ENCODE measurements around the gene WWOX. TPM values are rescaled to one million over a fixed set of nuclear protein-coding genes. Genes with fewer than 3 reads are reported as not detected.

Gene WWOX
- total RNA-seq, 1 donor from 2014 or later: 17.8 TPM

DNA sequence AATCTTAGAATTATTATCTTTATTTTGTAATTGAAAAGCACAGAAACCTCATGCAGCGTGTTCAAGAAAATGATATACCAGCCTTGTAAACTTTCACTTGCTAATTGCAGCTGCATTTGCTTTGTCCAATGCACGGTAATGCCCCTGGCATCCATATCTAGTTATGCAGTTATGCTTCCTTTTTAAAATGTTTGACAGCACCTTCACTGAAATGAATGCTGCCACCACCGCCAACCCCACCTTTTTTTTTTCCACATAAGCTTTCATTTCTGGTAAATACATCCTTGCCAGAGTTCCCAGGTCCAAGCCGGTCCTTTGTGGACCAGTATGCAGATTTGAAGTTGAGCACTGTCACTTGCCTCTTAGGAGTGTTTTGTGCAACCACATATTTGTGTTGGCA, 338.8 kb downstream of the WWOX start:
- DNase-seq (ENCODE audit: low spot score): no peak
- intact Hi-C loops (cut with micrococcal nuclease): no loop called here
- H3K9me3 Mint-ChIP-seq: no peaks in the 10 kb centered on the region
- no peaks in the 10 kb centered on the region for H3K36me3 Mint-ChIP-seq (ENCODE audit: low read depth)
- H3K4me3 Mint-ChIP-seq: no peak overlapping the region
- no peaks in the 10 kb centered on the region for H3K27me3 Mint-ChIP-seq (ENCODE audit: insufficient read depth)
- H3K4me1 Mint-ChIP-seq (ENCODE audit: low read depth): no peaks in the 10 kb centered on the region
- no peak overlapping the region for H3K27ac Mint-ChIP-seq

DNA sequence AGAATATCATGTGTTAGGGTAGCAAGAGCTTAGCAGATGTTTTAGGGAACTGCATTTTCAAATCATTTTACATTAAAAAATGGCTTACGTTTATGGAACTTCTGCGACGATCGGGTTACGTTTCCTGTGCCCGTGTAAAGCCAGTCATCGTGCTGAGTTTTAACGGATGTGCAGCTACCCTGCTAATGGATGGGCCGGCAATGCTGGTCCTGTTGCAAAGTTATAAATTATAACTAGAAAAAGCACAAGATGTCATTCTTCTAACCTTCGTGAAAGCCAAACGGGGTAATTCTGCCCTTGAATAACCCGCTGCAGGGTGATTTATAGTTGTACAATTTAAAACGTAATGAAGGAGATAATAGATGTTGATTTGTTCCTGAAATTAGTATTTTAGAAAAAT, 339.2 kb downstream of the WWOX start:
- Mint-ChIP-seq H3K4me3 (no peak overlapping the region), H3K27me3 (ENCODE audit: insufficient read depth) (no peaks in the 10 kb centered on the region), H3K27ac (no peak overlapping the region), H3K36me3 (ENCODE audit: low read depth) (no peaks in the 10 kb centered on the region), H3K4me1 (ENCODE audit: low read depth) (no peaks in the 10 kb centered on the region), H3K9me3 (no peaks in the 10 kb centered on the region)
- intact Hi-C loops (cut with micrococcal nuclease): no loop called here
- no peak for DNase-seq (ENCODE audit: low spot score)

DNA sequence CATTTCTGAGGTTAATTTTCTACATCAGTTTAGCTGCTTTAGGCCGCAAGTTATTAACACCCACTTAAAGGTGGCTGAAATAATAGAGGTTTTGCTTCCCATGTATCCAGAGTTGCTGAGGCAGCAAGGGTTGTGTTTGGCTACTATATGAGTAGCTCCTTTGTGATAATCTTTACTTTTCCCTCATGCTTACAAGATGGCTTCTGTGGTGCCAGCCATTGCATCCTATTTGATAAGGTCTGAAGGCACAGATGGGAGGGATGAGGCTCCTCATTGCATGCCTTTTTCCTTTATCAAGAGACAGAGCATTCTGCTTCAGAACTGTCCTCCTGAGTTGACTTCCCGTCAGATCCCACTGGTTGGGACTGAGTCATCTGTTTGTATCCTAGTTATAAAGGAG, 340.2 kb downstream of the WWOX start:
- Mint-ChIP-seq H3K9me3 (no peaks in the 10 kb centered on the region), H3K27me3 (ENCODE audit: insufficient read depth) (no peaks in the 10 kb centered on the region), H3K27ac (no peak overlapping the region), H3K4me3 (no peak overlapping the region), H3K4me1 (ENCODE audit: low read depth) (no peaks in the 10 kb centered on the region), H3K36me3 (ENCODE audit: low read depth) (no peaks in the 10 kb centered on the region)
- DNase-seq (ENCODE audit: low spot score): no peak
- intact Hi-C loops (cut with micrococcal nuclease): no loop called here

DNA sequence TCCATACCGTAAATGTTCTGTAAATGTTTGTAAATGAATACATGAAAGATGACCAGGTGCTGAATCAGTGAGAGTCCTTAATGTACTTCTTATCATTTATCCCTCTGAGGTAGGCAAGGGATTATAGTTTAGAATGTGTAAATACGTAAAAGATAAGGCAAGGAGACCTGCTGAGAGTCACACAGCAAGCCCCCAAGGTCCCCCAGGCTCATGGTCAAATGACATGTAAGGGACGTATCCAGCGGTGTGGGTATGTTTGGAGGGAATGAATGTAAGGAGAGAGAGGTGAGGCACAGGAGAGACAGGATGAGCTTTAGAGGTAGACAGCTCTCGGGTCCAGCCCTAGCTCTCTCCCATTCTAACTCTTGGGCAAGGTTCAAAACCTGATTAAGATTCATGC, 341.8 kb downstream of the WWOX start:
- Mint-ChIP-seq H3K4me1 (ENCODE audit: low read depth) (no peaks in the 10 kb centered on the region), H3K9me3 (no peaks in the 10 kb centered on the region), H3K36me3 (ENCODE audit: low read depth) (no peaks in the 10 kb centered on the region), H3K27me3 (ENCODE audit: insufficient read depth) (no peaks in the 10 kb centered on the region), H3K27ac (no peak overlapping the region), H3K4me3 (no peak overlapping the region)
- no peak for DNase-seq (ENCODE audit: low spot score)
- intact Hi-C loops (cut with micrococcal nuclease): no loop called here

DNA sequence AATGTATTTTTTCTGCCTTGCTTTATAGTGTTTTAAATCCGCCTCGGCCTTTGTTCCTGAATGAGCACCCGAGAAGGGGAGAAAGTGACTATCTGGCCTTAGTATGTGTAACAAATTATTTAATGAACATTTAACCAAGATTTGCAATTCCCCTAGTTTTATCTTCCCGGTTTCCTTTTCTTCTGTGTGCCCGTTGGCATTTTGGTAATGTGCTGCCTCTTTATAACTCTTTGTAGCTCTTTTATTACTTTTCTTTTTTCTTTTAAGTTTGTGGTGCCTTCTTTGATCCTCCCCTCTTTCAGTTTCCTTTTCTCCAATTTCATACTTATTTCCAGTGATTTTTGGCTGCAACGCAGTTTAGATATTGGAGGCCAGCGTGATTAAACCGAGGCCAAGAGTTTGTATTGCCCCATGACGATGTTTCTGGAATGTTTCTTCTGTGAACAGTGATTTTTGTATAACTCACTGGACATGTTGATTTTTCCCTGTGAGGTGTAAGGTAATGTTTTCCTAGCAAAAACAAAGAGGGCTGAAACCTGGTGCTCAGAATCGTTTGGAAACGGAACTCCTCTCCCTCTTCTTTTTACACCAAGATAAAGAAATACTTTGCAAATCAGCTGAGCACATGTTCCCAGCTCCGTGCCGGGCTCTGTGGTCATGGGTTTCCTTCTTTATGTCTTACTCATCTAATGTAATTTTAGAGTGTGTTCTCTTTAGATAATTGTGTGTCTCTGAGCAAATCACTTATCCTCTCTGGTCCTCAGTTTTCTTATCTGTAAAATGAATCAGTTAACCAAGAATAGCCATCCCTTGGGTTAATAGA, 344.3 kb downstream of the WWOX start:
- Mint-ChIP-seq H3K4me3 (no peak overlapping the region), H3K4me1 (ENCODE audit: low read depth) (no peaks in the 10 kb centered on the region), H3K9me3 (no peaks in the 10 kb centered on the region), H3K36me3 (ENCODE audit: low read depth) (no peaks in the 10 kb centered on the region), H3K27me3 (ENCODE audit: insufficient read depth) (no peaks in the 10 kb centered on the region), H3K27ac (no peak overlapping the region)
- intact Hi-C loops (cut with micrococcal nuclease): no loop called here
- DNase-seq (ENCODE audit: low spot score): no peak

- Mint-ChIP-seq H3K4me3 (no peak overlapping the region), H3K9me3 (no peaks in the 10 kb centered on the region), H3K27ac (no peak overlapping the region), H3K27me3 (ENCODE audit: insufficient read depth) (no peaks in the 10 kb centered on the region), H3K36me3 (ENCODE audit: low read depth) (no peaks in the 10 kb centered on the region), H3K4me1 (ENCODE audit: low read depth) (no peaks in the 10 kb centered on the region)
- intact Hi-C loops (cut with micrococcal nuclease): no loop called here
- no peak for DNase-seq (ENCODE audit: low spot score)
Measured at GRCh38 chr16:78445818-78446217, 346.4 kb downstream of the WWOX start.

GRCh38 chr16:78446486-78446885, 347.0 kb downstream of the WWOX start:
- Mint-ChIP-seq H3K4me3 (no peak overlapping the region), H3K36me3 (ENCODE audit: low read depth) (no peaks in the 10 kb centered on the region), H3K27ac (no peak overlapping the region), H3K9me3 (no peaks in the 10 kb centered on the region), H3K4me1 (ENCODE audit: low read depth) (no peaks in the 10 kb centered on the region), H3K27me3 (ENCODE audit: insufficient read depth) (no peaks in the 10 kb centered on the region)
- intact Hi-C loops (cut with micrococcal nuclease): no loop called here
- no peak for DNase-seq (ENCODE audit: low spot score)

GRCh38 chr16:78446992-78447563, 347.6 kb downstream of the WWOX start:
- no peaks in the 10 kb centered on the region for H3K36me3 Mint-ChIP-seq (ENCODE audit: low read depth)
- no peaks in the 10 kb centered on the region for H3K27me3 Mint-ChIP-seq (ENCODE audit: insufficient read depth)
- H3K9me3 Mint-ChIP-seq: no peaks in the 10 kb centered on the region
- intact Hi-C loops (cut with micrococcal nuclease): no loop called here
- DNase-seq (ENCODE audit: low spot score): no peak
- H3K4me1 Mint-ChIP-seq (ENCODE audit: low read depth): no peaks in the 10 kb centered on the region
- H3K4me3 Mint-ChIP-seq: no peak overlapping the region
- no peak overlapping the region for H3K27ac Mint-ChIP-seq

DNA sequence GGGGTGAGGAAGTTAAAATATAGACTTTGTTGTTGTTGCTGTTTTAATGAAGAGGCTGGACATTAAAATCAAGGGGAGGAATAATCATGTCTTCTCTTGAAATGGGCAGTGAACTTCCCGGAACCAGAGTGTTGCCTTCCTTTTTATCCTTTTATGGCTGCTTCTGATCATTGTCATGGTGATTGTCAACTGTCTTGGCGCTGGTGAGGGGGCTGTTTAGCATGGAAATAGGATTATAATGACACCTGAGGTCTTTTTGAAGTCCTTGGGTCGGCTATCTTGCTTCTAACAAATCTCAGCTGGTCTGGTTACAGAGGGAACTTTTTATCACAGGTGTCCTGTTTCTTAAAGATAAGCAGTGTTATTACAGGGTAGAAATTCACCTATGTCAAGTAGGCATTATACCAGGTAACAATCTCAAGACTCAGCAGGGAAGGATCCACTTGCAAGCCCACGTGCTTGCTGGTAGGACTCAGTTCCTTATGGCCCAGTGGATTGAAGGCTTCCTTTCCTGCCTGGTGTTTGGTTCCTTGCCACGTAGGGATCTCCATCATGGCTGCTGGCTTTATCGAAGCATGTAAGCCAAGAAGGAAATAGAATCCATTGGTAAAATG, 349.3 kb downstream of the WWOX start:
- no peak for DNase-seq (ENCODE audit: low spot score)
- Mint-ChIP-seq H3K4me1 (ENCODE audit: low read depth) (no peaks in the 10 kb centered on the region), H3K4me3 (no peak overlapping the region), H3K27me3 (ENCODE audit: insufficient read depth) (no peaks in the 10 kb centered on the region), H3K9me3 (no peaks in the 10 kb centered on the region), H3K36me3 (ENCODE audit: low read depth) (no peaks in the 10 kb centered on the region), H3K27ac (no peak overlapping the region)
- intact Hi-C loops (cut with micrococcal nuclease): no loop called here

DNA sequence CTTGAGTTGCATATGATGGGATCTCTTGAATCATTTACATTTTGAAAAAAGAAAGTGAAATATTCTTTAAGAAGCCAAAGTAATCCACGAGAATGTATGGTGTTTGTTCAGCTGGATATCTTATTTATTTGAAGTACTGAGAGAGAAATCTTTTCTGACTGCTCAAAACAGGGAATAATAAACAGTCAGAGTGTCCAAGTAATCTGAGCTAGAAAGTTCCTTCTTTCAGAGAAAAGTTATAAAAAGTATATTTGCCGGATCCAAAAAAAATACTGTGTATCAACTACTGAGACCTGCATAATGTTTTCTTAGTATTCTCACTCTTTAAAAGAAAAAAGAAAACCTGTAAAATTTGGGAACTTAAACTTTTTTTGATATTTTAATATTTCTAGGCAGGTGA, 350.8 kb downstream of the WWOX start:
- Mint-ChIP-seq H3K4me3 (no peak overlapping the region), H3K4me1 (ENCODE audit: low read depth) (no peaks in the 10 kb centered on the region), H3K36me3 (ENCODE audit: low read depth) (no peaks in the 10 kb centered on the region), H3K27me3 (ENCODE audit: insufficient read depth) (no peaks in the 10 kb centered on the region), H3K27ac (no peak overlapping the region), H3K9me3 (no peaks in the 10 kb centered on the region)
- no peak for DNase-seq (ENCODE audit: low spot score)
- intact Hi-C loops (cut with micrococcal nuclease): no loop called here

DNA sequence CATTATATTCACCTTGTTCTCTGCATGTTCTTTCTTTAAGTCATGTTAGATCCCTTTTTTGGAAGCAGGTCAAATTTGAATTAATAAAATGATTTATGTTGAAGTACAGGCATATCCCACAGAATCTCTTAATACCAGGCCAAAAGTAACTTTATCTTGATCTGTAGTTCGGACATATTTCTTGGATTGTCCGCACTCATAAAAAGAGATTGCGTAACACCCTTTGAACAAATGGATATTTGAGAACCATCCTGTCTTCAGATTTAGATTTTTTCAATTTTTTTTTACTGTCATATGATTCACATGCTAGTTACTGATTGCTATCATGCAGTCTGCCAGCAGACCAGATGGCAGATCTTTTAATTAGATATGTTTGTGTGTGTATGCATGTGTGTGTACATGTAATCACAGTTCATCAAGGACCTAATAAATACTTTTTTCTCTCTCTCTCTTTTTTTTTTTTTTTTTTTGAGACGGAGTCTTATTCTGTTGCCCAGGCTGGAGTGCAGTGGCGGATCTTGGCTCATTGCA, 352.6 kb downstream of the WWOX start:
- intact Hi-C loops (cut with micrococcal nuclease): no loop called here
- no peaks in the 10 kb centered on the region for H3K27me3 Mint-ChIP-seq (ENCODE audit: insufficient read depth)
- DNase-seq (ENCODE audit: low spot score): no peak
- H3K27ac Mint-ChIP-seq: no peak overlapping the region
- H3K4me3 Mint-ChIP-seq: no peak overlapping the region
- no peaks in the 10 kb centered on the region for H3K4me1 Mint-ChIP-seq (ENCODE audit: low read depth)
- no peaks in the 10 kb centered on the region for H3K9me3 Mint-ChIP-seq
- H3K36me3 Mint-ChIP-seq (ENCODE audit: low read depth): no peaks in the 10 kb centered on the region

GRCh38 chr16:78455861-78456260, 356.4 kb downstream of the WWOX start:
- no peaks in the 10 kb centered on the region for H3K27me3 Mint-ChIP-seq (ENCODE audit: insufficient read depth)
- H3K9me3 Mint-ChIP-seq: no peaks in the 10 kb centered on the region
- no peak for DNase-seq (ENCODE audit: low spot score)
- no peaks in the 10 kb centered on the region for H3K36me3 Mint-ChIP-seq (ENCODE audit: low read depth)
- no peak overlapping the region for H3K27ac Mint-ChIP-seq
- no peaks in the 10 kb centered on the region for H3K4me1 Mint-ChIP-seq (ENCODE audit: low read depth)
- no peak overlapping the region for H3K4me3 Mint-ChIP-seq
- intact Hi-C loops (cut with micrococcal nuclease): no loop called here

GRCh38 chr16:78458588-78458987, 359.1 kb downstream of the WWOX start:
- Mint-ChIP-seq H3K36me3 (ENCODE audit: low read depth) (no peaks in the 10 kb centered on the region), H3K9me3 (no peaks in the 10 kb centered on the region), H3K27me3 (ENCODE audit: insufficient read depth) (no peaks in the 10 kb centered on the region), H3K27ac (no peak overlapping the region), H3K4me3 (no peak overlapping the region), H3K4me1 (ENCODE audit: low read depth) (no peaks in the 10 kb centered on the region)
- no peak for DNase-seq (ENCODE audit: low spot score)
- intact Hi-C loops (cut with micrococcal nuclease): no loop called here

Measured in activated T-helper 1 cell treated with anti-CD3 and anti-CD28 coated beads, Interleukin-12 subunit alpha, Interleukin-12 subunit beta, Interleukin-2, Interleukin-4 antibody, amounts not matched to agents 30 ng/mL and 10 ng/mL and 1 ng/mL, durations not matched to agents 14 hours and 24 hours and 36 hours (primary cell).